ENCODE data around the gene CR1. TPM values are rescaled to one million over a fixed set of nuclear protein-coding genes. Genes with fewer than 3 reads are reported as not detected.

CR1 gene
- total and polyA plus RNA-seq, 9 of the 15 experiments (the other 6 are each of a cell fraction or from before 2014, with no cell fraction given), result 0.07 to 0.47 (median 0.18) TPM

- TF ChIP-seq POLR2AphosphoS5 (IDR thresholded peaks at IDR 0.05; ENCODE audit: control insufficient read depth, insufficient read depth, low read depth, low read length) (no peak), SRF (CRISPR knock-in tag; IDR thresholded peaks at IDR 0.05) (no peak), JUND (IDR thresholded peaks at IDR 0.05; ENCODE audit: borderline replicate concordance, low read depth, low read length) (no peak), JUND (tag; IDR thresholded peaks at IDR 0.05; ENCODE audit: borderline replicate concordance, low read depth, low read length) (no peak), HEY1 (CRISPR knock-in tag; IDR thresholded peaks at IDR 0.05; ENCODE audit: borderline replicate concordance) (no peak), ZNF408 (CRISPR knock-in tag; IDR thresholded peaks at IDR 0.05; ENCODE audit: low read depth) (no peak), ZNF551 (CRISPR knock-in tag; IDR thresholded peaks at IDR 0.05) (no peak)
Measured at GRCh38 chr1:207454046-207454964, 41.7 kb upstream of the CR1 start, which contains the start of gene CR2 (continued).

GRCh38 chr1:207455183-207455754 lies 40.7 kb upstream of the CR1 start:
- Histone ChIP-seq H3K4me1 (replicated peaks in 1 of 2; ENCODE audit: control insufficient read depth in 2 of 2, insufficient read depth in 2 of 2, low read length in 2 of 2) (peaks cover 5 to 10% of the 10 kb centered on the region in 2 experiments; a peak in 4 of 5 replicates), H3K79me2 (ENCODE audit: control insufficient read depth, insufficient read depth, low read length) (no peaks in the 10 kb centered on the region), H3K27me3 (ENCODE audit: control insufficient read depth in 2 of 2, insufficient read depth in 2 of 2, low read length in 2 of 2) (no peaks in the 10 kb centered on the region), H4K20me1 (replicated peaks; ENCODE audit: control insufficient read depth, insufficient read depth, low read length) (no peaks in the 10 kb centered on the region), H3K9ac (ENCODE audit: insufficient read depth in 1 of 2, low read depth in 2 of 2, low read length in 2 of 2) (peak overlapping the region in 1 of 2 experiments; percentile 4; a peak in 1 of 4 replicates), H3K27ac (ENCODE audit: extremely low read depth, low read depth, low read length) (no peak overlapping the region), H3K4me2 (ENCODE audit: insufficient read depth, low read length) (peak overlapping the region; percentile 69; the same call in 1 of the 2 replicates), H3K4me3 (no peak overlapping the region), H3K9me1 (ENCODE audit: control insufficient read depth, insufficient read depth, low read length) (no peaks in the 10 kb centered on the region), H2AFZ (ENCODE audit: low read depth, low read length) (peak overlapping the region; percentile 84; the same call in 1 of the 2 replicates), H3K9me3 (replicated peaks; ENCODE audit: control insufficient read depth, insufficient read depth, low read depth, low read length) (no peaks in the 10 kb centered on the region), H3K36me3 (ENCODE audit: control insufficient read depth, insufficient read depth, low read length) (no peaks in the 10 kb centered on the region)
- 36% methylated on average over 6 of the region's 6 CpGs for WGBS (ENCODE audit: insufficient coverage, low coverage, missing lambda C conversion rate)
- ATAC-seq, result no peak
- intact Hi-C loops (cut with micrococcal nuclease) (no loop called here), in situ Hi-C loops (cut with MboI) (no loop called here)
- BruUV-seq (replicated peaks), result no TSS peak
- no peak for DNase-seq (ENCODE audit: extremely low read depth in 1 of 4, low spot score in 3 of 4)
- CTCF ChIA-PET (ENCODE audit: low intra/inter-chr PET ratio), result interaction anchor here (0.6 kb wide), 1 partner anchor 119 kb away, joined by 3 read pairs; no protein-coding TSS in a partner anchor
- FAIRE-seq, result no peak
- POLR2A ChIA-PET, result interaction anchor here (1.0 kb wide), 1 partner anchor 13 kb away, joined by 5 read pairs; no protein-coding TSS in a partner anchor
- TF ChIP-seq TRIM25 (IDR thresholded peaks at IDR 0.05; ENCODE audit: borderline replicate concordance) (no peak), ZNF695 (CRISPR knock-in tag; IDR thresholded peaks at IDR 0.05) (no peak), CHAMP1 (IDR thresholded peaks at IDR 0.05) (no peak)
- TF ChIP-seq, protein P1, sequence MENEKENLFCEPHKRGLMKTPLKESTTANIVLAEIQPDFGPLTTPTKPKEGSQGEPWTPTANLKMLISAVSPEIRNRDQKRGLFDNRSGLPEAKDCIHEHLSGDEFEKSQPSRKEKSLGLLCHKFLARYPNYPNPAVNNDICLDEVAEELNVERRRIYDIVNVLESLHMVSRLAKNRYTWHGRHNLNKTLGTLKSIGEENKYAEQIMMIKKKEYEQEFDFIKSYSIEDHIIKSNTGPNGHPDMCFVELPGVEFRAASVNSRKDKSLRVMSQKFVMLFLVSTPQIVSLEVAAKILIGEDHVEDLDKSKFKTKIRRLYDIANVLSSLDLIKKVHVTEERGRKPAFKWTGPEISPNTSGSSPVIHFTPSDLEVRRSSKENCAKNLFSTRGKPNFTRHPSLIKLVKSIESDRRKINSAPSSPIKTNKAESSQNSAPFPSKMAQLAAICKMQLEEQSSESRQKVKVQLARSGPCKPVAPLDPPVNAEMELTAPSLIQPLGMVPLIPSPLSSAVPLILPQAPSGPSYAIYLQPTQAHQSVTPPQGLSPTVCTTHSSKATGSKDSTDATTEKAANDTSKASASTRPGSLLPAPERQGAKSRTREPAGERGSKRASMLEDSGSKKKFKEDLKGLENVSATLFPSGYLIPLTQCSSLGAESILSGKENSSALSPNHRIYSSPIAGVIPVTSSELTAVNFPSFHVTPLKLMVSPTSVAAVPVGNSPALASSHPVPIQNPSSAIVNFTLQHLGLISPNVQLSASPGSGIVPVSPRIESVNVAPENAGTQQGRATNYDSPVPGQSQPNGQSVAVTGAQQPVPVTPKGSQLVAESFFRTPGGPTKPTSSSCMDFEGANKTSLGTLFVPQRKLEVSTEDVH (IDR thresholded peaks at IDR 0.05; ENCODE audit: low read depth, partially characterized antibody), result no peak
